Activated CD8-positive, alpha-beta memory T cell treated with anti-CD3 and anti-CD28 coated beads for 24 hours (primary cell): ENCODE data around the gene YEATS4.
"Not testable (repeated sequence)": the region's sequence is repeated elsewhere in the genome, so short reads cannot be mapped to it uniquely, and the experiment has no call there.

Experiments used
- DNase-seq: peaks from one replicate; pipeline ENCODE4 v3.0.0-alpha.2; 2020

Gene YEATS4

DNA sequence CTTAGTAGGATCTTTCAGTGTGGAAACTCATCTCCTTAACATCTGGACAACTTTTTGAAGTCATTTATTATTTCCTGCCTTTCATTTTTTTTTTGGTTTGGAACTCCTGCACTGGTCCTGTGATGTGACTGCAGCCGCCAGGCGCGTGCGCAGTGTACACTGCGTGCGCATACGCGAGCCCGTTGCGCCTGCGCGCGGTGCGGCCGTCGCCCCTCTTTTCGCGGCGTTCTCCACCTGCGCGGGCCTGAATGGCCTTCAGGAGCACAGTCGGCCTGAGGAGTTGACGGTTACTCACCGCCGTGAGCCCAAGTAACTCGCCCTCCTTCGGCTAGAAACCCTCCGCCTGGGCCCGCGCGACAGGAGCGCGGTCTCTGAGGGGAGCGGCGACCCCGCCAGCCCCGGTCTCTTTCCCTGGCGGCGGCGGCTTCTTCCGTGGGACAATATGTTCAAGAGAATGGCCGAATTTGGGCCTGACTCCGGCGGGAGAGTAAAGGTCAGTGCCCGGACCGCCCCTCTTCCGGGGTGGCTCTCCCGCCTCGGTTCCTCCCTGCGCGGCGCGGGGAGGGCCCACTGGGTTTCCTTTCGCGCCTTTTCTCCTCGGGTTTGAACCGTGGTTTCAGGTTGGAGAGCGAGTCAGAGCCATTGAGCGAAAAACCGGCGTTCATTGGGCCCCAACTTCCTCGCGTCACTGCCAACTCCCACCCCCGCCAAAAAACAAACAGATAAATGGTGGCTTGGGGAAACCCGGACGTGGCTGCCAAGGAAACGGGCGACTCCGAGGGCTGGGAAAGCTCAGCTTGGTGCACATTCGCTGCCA lies at the start of gene YEATS4:
Gene YEATS4 (plus strand): TSS at position 213 of the 817 bp plus-strand sequence. CDS start 230 bp downstream, at position 443.
- DNase-seq = peak; percentile 91

DNA sequence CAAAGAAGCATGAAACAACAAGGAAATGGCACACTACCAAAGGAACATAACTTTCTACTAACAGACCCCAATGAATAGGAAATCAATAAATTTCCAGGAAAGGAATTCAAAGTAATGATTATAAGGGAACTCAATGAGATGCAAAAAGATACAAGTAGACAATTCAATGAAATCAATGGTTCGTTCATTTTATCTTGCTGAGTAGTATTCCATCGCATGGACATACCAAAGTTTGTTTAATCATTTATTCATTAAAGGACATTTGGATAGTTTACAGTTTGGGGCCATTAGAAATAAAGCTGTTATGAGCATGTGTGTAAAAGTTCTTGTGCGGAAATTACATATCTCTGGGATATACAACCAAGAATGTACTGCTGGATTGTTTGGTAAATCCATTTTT lies 46.3 kb upstream of the YEATS4 start:
- DNase-seq = no peak

GRCh38 chr12:69316784-69317183 lies 42.8 kb upstream of the YEATS4 start:
- not testable (repeated sequence) for DNase-seq

GRCh38 chr12:69317233-69317632 lies 42.3 kb upstream of the YEATS4 start:
- DNase-seq = not testable (repeated sequence)

GRCh38 chr12:69318225-69318624 lies 41.3 kb upstream of the YEATS4 start:
- DNase-seq = no peak

GRCh38 chr12:69321351-69321750 lies 38.2 kb upstream of the YEATS4 start:
- no peak for DNase-seq

DNA sequence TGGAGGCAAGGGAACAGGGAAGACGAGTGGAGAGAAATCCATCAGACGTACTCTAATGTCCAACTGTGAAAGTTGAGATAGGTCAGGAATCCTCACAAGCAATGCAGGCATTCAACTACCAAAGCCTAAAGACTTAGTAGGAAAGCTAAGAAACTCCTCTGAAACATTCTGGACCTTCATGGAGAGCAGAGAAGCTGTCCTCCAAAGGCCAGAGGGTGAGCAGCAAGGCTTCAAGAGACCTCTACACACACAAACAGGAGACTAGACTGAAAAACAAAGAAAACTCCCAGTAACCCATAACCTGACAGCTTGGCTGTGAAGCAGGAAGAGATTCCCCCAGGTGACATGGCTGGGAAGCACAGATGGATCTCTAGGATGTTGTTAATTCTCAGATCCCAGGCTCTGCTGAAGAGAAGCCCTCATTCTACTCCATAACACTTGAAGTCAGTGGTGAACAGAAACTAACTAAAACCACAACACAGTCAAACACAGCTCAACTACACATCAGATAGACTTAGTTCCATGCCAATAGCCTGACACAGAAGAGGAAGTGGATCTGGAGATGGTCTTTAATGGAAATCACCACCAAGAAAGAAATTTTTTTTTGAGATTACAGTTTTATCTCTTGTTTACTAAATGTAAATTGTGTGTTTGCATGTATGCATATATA lies 34.6 kb upstream of the YEATS4 start:
- DNase-seq = no peak

- DNase-seq = no peak
These were observed 31.1 kb upstream of the YEATS4 start for GRCh38 chr12:69328426-69328825.

DNA sequence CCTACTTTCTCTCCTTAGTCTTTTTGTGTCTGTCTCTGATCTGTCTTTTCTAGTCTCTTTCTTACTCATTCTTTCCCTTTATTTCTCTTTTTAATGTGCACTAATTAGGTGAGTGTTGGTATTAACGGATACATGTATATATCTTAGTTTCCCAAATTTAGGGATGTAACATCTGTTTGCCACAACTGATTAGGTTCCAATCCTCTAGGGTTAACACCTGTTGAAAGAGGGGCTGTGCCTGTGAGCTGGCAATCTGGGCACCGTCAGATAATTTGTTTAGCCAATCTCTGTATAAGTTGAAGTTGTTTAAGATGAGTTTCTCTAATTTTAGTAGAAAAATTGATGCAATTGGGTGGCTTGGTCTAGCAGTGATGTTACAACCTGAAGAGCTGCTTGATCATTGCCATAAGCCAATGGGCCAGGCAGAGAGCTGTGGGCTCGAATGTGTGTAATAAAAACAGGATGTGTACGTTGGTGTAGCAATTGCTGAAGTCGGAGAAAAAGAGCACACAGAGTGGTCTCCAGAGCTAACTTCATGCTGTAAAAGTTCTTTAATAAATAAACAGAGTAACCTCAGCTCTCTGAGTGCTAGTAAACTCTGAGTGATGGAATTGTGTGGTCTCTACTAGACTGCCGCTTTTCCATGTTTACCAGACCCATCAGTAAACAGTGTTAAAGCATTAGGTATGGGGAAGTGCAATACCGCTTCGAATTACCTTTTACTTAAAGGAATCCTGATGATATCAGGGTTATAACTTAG lies 29.7 kb upstream of the YEATS4 start:
- peak; percentile 62 for DNase-seq

- peak; percentile 82 for DNase-seq
These were observed 28.8 kb upstream of the YEATS4 start for GRCh38 chr12:69330475-69331473.

DNA sequence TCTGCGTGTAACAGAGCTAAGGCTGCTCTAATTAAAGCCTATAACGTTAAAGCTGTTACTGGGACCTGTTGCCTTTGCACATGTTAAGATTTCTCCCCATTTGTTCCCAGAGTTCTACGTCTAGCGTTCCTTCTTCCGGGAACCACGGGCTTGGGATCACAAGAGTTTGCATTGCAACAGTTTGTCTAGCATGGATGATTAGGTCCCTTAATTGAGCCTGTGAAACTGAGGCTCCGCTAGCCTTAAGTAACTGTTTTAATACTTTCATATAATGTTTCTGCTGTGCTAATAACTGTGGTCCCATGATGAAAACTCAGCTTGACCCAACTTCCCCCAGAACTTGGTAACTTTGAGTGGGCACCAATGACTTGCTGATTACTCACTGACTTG lies 28.0 kb upstream of the YEATS4 start:
- DNase-seq = no peak

GRCh38 chr12:69331909-69332684 lies 27.4 kb upstream of the YEATS4 start:
- no peak for DNase-seq

- DNase-seq = no peak
These were observed 26.7 kb upstream of the YEATS4 start for GRCh38 chr12:69332815-69333358.

DNA sequence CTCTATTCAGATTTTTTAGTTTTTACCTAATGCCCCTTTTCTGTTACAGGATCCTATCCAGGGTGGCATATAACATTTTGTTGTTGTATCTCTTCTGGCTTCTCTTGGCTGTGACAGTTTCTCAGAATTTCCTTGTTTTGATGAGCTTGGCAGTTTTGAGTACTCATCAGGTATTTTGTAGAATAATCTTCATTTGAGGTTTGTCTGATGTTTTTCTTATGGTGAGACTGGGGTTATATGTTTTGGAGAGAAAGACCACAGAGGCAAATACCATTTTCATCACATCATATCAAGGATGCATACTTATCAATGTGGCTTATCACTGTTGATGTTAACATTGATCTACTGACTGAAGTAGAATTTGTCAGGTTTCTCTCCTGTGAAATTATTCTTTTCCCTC lies 25.4 kb upstream of the YEATS4 start:
- DNase-seq = no peak

GRCh38 chr12:69337311-69338090 lies 22.0 kb upstream of the YEATS4 start:
- DNase-seq = no peak

DNA sequence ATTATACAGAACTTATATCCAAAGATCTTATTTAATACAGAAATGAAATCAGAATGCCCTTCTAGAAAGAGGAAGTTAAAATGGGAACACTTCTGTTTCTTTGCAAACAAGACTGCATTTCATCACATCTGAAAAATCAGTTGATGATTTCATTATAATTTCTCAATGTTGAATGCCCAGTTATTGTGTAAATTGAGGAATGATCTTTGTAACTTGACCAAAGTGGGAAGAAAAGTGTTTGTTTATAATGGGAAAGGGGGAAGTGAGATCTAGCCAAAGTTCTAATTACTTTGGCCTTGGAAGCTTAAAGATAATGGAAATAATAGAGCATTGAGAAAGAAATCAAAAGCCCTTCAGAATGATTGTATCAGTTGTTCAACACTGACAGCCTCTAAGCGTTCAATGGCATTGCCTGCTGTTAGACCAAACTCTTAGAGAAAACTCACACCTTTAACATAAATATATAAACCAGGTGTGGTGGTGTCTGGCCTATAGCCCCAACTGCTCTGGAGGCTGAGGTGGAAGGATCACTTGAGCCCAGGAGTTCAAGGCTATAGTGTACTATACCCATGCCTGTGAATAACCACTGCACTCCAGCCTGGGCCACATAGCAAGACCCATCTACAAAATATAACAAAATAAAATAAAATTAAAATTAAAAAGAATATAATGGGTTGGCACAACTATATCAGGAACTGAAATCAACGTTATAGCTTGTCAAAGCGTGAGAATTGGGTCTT lies 21.3 kb upstream of the YEATS4 start:
- no peak for DNase-seq

DNA sequence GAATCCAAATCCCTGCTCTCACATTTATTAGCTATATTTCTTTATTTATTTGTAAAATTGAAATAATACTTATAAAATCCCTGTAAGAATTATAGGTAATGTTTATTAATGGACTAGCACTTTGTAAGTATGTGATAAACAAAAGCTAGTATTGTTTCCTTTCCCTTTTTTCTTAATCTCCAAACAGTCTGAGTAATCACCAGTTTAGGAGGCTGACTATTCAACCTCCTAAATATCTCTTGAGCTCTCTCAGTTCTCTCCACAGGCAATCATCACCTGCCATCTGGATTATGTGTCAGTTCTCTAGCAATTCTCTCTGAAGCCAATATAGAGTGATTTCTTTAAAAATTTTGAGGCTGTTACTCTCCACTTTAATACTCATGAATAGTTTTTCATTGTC lies 20.6 kb upstream of the YEATS4 start:
- no peak for DNase-seq

DNA sequence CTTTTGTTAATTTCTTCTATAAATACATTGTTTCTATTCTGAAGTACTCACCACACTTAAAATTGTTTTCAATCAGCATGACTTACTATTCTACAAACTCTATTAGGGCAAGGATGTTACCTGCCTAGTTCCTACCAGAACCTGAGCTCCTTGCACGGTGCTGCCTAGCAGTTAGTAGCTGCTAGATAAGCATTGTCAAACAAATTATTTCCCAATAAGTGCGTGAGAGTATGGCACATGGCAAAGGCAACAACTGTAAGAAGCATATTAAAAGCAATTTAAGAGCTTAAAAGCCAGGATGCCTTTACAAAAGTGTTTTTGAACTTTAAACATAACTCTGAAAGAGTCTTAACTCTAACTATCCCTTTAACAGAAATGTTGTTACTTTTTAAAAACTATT lies 19.5 kb upstream of the YEATS4 start:
- DNase-seq = no peak

DNA sequence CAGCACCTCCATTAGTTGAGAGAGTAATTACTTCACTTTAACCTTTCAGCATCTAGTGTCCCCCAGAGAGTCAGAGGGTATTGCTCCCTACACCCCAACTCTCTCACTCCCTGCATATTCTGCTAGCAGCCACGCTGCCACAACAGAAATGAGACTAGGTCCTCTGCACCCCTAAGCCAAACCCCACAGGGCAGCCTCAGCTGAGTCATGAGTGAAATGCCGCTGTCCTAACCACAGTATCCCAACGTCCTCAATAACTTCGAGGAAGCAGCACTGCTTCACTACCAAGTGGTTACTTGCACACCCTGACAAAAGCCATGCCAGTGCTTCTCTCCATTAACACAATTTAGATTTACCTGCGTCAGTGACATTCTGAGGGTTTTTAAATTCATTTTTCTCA lies 18.2 kb upstream of the YEATS4 start:
- DNase-seq = no peak

DNA sequence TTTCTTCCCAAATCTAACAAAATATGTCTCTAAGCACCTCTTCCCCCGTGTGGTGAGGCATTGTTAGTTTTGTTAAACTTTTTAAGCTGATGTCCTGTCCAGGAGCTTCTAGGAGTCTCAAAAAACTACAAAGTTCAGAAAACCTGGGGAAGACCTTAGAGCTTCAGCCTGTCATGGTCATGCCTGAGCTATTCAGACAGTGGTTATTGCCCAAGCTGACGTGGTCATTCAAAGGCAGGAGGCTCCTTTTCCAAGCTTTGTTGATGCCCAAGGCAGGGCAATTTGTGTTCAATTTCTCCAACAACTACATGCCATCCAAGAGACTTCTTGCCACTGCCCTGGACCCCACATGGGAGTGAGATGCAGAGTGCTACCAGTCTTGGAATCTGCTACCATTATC lies 17.1 kb upstream of the YEATS4 start:
- no peak for DNase-seq
